NK-92 (cell line): ENCODE measurements around the gene ALK.

ENCODE experiments used
- DNase-seq: peaks from one replicate; lab custom pipeline; 2025; ENCODE audit not compliant: unreplicated experiment; lab: John Stamatoyannopoulos, UW

Gene ALK

GRCh38 chr2:29377788-29378187 lies 543.6 kb downstream of the ALK start:
- no peak for DNase-seq

- no peak for DNase-seq
Observed at GRCh38 chr2:29376541-29376940, 544.8 kb downstream of the ALK start.

GRCh38 chr2:29375843-29376242 lies 545.5 kb downstream of the ALK start:
- no peak for DNase-seq

- DNase-seq: no peak
Observed at GRCh38 chr2:29374823-29375222, 546.6 kb downstream of the ALK start.

- DNase-seq: no peak
Observed at GRCh38 chr2:29373870-29374269, 547.5 kb downstream of the ALK start.

GRCh38 chr2:29372185-29372584 lies 549.2 kb downstream of the ALK start:
- DNase-seq: no peak

GRCh38 chr2:29370581-29371125 lies 550.7 kb downstream of the ALK start:
- DNase-seq: no peak

- DNase-seq: no peak
Observed at GRCh38 chr2:29370173-29370572, 551.2 kb downstream of the ALK start.

- no peak for DNase-seq
Observed at GRCh38 chr2:29368659-29369040, 552.7 kb downstream of the ALK start.

- DNase-seq: no peak
Observed at GRCh38 chr2:29367986-29368658, 553.3 kb downstream of the ALK start.

- no peak for DNase-seq
Observed at GRCh38 chr2:29363111-29363510, 558.3 kb downstream of the ALK start.

GRCh38 chr2:29361231-29361630 lies 560.2 kb downstream of the ALK start:
- DNase-seq: no peak

- DNase-seq: no peak
Observed at GRCh38 chr2:29360016-29360784, 561.2 kb downstream of the ALK start.

GRCh38 chr2:29353403-29353991 lies 567.9 kb downstream of the ALK start:
- DNase-seq: no peak

- DNase-seq: no peak
Observed at GRCh38 chr2:29351916-29352591, 569.3 kb downstream of the ALK start.

GRCh38 chr2:29351248-29351647 lies 570.1 kb downstream of the ALK start:
- no peak for DNase-seq

GRCh38 chr2:29349316-29350030 lies 571.9 kb downstream of the ALK start:
- DNase-seq: no peak

GRCh38 chr2:29347774-29348461 lies 573.5 kb downstream of the ALK start:
- no peak for DNase-seq

- DNase-seq: no peak
Observed at GRCh38 chr2:29345236-29345635, 576.1 kb downstream of the ALK start.

- no peak for DNase-seq
Observed at GRCh38 chr2:29343830-29344229, 577.6 kb downstream of the ALK start.
